ENCODE results near the gene COL5A3. TPM values are rescaled to one million over a fixed set of nuclear protein-coding genes. Genes with fewer than 3 reads are reported as not detected.
"Not testable (repeated sequence)": the region's sequence is repeated elsewhere in the genome, so short reads cannot be mapped to it uniquely, and the experiment has no call there.

Gene COL5A3
- total RNA-seq, 1 experiment from 2014 or later: not detected

DNA sequence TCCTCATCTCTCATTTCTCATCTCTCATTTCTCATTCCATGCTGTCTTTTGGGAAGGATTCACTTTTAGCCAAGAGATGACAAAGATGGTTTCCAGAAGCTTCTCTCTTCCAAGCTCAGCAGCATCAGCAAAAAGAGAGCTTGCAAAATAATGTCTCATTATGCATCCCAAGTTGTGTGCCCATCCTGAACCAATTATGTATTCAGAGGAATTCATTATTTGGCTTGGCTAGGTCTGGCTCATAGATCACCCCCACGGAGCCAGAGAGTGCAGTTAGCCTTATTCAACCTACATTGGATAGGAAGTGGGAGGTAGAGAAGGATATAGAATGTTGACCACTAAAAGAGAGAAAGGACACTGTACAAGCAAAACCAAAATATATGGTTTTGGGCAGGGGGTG is 68.6 kb downstream of the COL5A3 start:
- Histone ChIP-seq H3K27ac (no peak overlapping the region), H3K9me3 (replicated peaks) (no peaks in the 10 kb centered on the region), H3K36me3 (no peaks in the 10 kb centered on the region), H3K27me3 (no peaks in the 10 kb centered on the region), H3K4me1 (no peaks in the 10 kb centered on the region), H3K4me3 (no peak overlapping the region)
- no peak for DNase-seq

GRCh38 chr19:9941231-9941630 is 69.1 kb downstream of the COL5A3 start:
- H3K4me1 ChIP-seq: no peaks in the 10 kb centered on the region
- H3K27ac ChIP-seq: no peak overlapping the region
- H3K36me3 ChIP-seq: no peaks in the 10 kb centered on the region
- no peaks in the 10 kb centered on the region for H3K9me3 ChIP-seq (replicated peaks)
- H3K27me3 ChIP-seq: no peaks in the 10 kb centered on the region
- no peak for DNase-seq
- H3K4me3 ChIP-seq: no peak overlapping the region

GRCh38 chr19:9940778-9941177 is 69.5 kb downstream of the COL5A3 start:
- Histone ChIP-seq H3K27ac (no peak overlapping the region), H3K9me3 (replicated peaks) (no peaks in the 10 kb centered on the region), H3K4me1 (no peaks in the 10 kb centered on the region), H3K4me3 (no peak overlapping the region), H3K36me3 (no peaks in the 10 kb centered on the region), H3K27me3 (no peaks in the 10 kb centered on the region)
- no peak for DNase-seq

- H3K27ac ChIP-seq: no peak overlapping the region
- DNase-seq: no peak
- no peaks in the 10 kb centered on the region for H3K4me1 ChIP-seq
- no peaks in the 10 kb centered on the region for H3K27me3 ChIP-seq
- H3K9me3 ChIP-seq (replicated peaks): no peaks in the 10 kb centered on the region
- no peaks in the 10 kb centered on the region for H3K36me3 ChIP-seq
- no peak overlapping the region for H3K4me3 ChIP-seq
Measured at GRCh38 chr19:9939301-9939913, 70.9 kb downstream of the COL5A3 start.

DNA sequence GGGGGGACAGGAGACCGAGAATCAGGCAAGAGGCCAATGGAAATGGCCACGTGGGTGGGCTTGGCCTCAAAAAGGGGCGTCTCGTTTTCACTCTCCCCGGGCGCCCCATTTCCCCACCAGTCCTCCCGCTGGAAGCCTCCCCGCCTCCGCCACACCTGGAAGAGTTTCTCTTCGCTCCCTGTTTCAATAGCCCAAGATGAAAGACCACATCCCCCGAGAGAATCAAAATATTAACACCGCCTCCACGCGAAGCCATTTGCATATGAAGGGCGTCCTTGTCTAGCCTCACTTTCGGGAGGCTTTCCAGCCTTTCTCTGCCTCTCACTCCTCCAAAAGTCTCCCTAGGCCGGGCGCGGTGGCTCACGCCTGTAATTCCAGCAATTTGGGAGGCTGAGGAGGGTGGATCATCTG is 73.3 kb downstream of the COL5A3 start:
- no peak for DNase-seq
- no peak overlapping the region for H3K27ac ChIP-seq
- no peaks in the 10 kb centered on the region for H3K27me3 ChIP-seq
- H3K9me3 ChIP-seq (replicated peaks): no peaks in the 10 kb centered on the region
- no peaks in the 10 kb centered on the region for H3K36me3 ChIP-seq
- no peaks in the 10 kb centered on the region for H3K4me1 ChIP-seq
- H3K4me3 ChIP-seq: no peak overlapping the region

GRCh38 chr19:9936326-9937000 is 73.8 kb downstream of the COL5A3 start, which contains the start of gene OLFM2:
TSS of gene OLFM2 (minus strand) at chr19:9936515. CDS start at chr19:9936366, 149 bp downstream.
- Histone ChIP-seq H3K9me3 (replicated peaks) (no peaks in the 10 kb centered on the region), H3K4me1 (no peaks in the 10 kb centered on the region), H3K27me3 (no peaks in the 10 kb centered on the region), H3K4me3 (no peak within 1 kb of the TSS), H3K36me3 (no peaks in the 10 kb centered on the region), H3K27ac (no peak within 1 kb of the TSS)
- no peak for DNase-seq

GRCh38 chr19:9935506-9936325 is 74.6 kb downstream of the COL5A3 start:
- no peak overlapping the region for H3K27ac ChIP-seq
- H3K4me3 ChIP-seq: no peak overlapping the region
- no peaks in the 10 kb centered on the region for H3K36me3 ChIP-seq
- no peaks in the 10 kb centered on the region for H3K4me1 ChIP-seq
- no peaks in the 10 kb centered on the region for H3K27me3 ChIP-seq
- DNase-seq: no peak
- no peaks in the 10 kb centered on the region for H3K9me3 ChIP-seq (replicated peaks)

GRCh38 chr19:9934132-9934950 is 76.0 kb downstream of the COL5A3 start:
- H3K4me1 ChIP-seq: no peaks in the 10 kb centered on the region
- H3K4me3 ChIP-seq: no peak overlapping the region
- DNase-seq: peak; percentile 65 to 73
- no peaks in the 10 kb centered on the region for H3K36me3 ChIP-seq
- no peaks in the 10 kb centered on the region for H3K9me3 ChIP-seq (replicated peaks)
- no peaks in the 10 kb centered on the region for H3K27me3 ChIP-seq
- H3K27ac ChIP-seq: no peak overlapping the region

- no peaks in the 10 kb centered on the region for H3K36me3 ChIP-seq
- H3K27me3 ChIP-seq: no peaks in the 10 kb centered on the region
- no peak for DNase-seq
- no peak overlapping the region for H3K27ac ChIP-seq
- no peaks in the 10 kb centered on the region for H3K4me1 ChIP-seq
- H3K4me3 ChIP-seq: no peak overlapping the region
- H3K9me3 ChIP-seq (replicated peaks): no peaks in the 10 kb centered on the region
Measured at GRCh38 chr19:9932835-9933234, 77.5 kb downstream of the COL5A3 start.

GRCh38 chr19:9931629-9932028 is 78.7 kb downstream of the COL5A3 start:
- Histone ChIP-seq H3K9me3 (replicated peaks) (no peaks in the 10 kb centered on the region), H3K4me3 (no peak overlapping the region), H3K36me3 (no peaks in the 10 kb centered on the region), H3K27ac (no peak overlapping the region), H3K4me1 (no peaks in the 10 kb centered on the region), H3K27me3 (no peaks in the 10 kb centered on the region)
- no peak for DNase-seq

DNA sequence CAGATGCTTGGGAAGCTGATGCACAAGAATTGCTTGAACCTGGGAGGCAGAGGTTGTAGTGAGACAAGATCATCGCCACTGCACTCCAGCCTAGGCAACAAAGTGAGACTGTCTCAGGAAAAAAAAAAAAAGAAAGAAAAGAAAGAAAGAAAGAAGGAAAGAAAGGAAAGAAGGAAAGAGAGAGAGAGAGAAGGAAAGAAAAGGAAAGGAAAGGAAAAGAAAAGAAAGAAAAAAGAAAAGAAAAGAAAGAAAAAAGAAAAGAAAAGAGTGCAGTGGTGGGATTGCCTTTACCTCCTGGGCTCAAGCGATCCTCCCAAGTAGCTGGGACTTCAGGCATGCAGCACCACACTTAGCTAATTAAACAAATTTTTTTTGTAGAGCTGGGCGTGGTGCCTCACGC is 86.9 kb downstream of the COL5A3 start:
- no peaks in the 10 kb centered on the region for H3K27me3 ChIP-seq
- no peaks in the 10 kb centered on the region for H3K36me3 ChIP-seq
- H3K4me3 ChIP-seq: no peak overlapping the region
- H3K4me1 ChIP-seq: no peaks in the 10 kb centered on the region
- no peak overlapping the region for H3K27ac ChIP-seq
- DNase-seq: no peak
- no peaks in the 10 kb centered on the region for H3K9me3 ChIP-seq (replicated peaks)

DNA sequence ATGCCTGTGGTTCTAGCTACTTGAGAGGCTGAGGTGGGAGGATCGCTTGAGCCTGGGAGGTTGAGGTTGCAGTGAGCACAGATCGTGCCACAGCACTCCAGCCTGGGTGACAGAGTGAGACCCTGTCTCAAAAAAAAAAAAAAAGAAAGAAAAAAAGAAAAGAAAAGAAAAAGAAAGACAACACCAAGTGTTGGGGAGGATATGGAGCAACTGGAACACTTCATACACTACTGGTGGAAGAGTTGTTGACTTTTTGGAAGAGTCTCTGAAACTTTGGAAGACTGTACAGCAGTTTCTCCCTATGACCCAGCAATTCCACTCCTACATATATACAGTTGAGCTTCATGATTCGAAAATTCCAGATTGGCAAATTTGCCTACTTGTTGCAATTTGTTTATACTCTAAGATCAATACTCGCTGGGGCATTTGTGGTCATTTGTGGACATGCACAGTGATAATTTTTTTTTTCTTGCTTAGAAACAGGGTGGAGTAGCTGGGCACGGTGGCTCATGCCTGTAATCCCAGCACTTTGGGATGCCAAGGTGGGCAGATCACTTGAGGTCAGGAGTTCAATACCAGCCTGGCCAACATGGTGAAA is 87.4 kb downstream of the COL5A3 start:
- H3K27ac ChIP-seq, DNase-seq: not testable (repeated sequence)

GRCh38 chr19:9917321-9917720 is 93.0 kb downstream of the COL5A3 start:
- Histone ChIP-seq H3K36me3 (no peaks in the 10 kb centered on the region), H3K4me3 (no peak overlapping the region), H3K4me1 (no peaks in the 10 kb centered on the region), H3K27ac (no peak overlapping the region), H3K9me3 (replicated peaks) (no peaks in the 10 kb centered on the region), H3K27me3 (no peaks in the 10 kb centered on the region)
- DNase-seq: peak; percentile 18 to 47

More for the DNA sequence above, 87.4 kb downstream of the COL5A3 start:
- H3K4me1 ChIP-seq; H3K27me3 ChIP-seq; H3K9me3 ChIP-seq (replicated peaks); H3K4me3 ChIP-seq; H3K36me3 ChIP-seq: not testable (repeated sequence)

- Histone ChIP-seq H3K9me3 (replicated peaks) (no peaks in the 10 kb centered on the region), H3K27me3 (no peaks in the 10 kb centered on the region), H3K4me1 (no peaks in the 10 kb centered on the region), H3K27ac (no peak overlapping the region), H3K36me3 (no peaks in the 10 kb centered on the region), H3K4me3 (no peak overlapping the region)
- no peak for DNase-seq
Measured at GRCh38 chr19:9916719-9917118, 93.6 kb downstream of the COL5A3 start.
